Activated CD4-positive, alpha-beta T cell treated with anti-CD3 and anti-CD28 coated beads, Interleukin-2, amount 50 U/mL, for 4 hours (primary cell): ENCODE results near the gene BMAL1.

Experiments used
- DNase-seq, 2 experiments: peaks; one replicate each; pipeline ENCODE4 v3.0.0-alpha.2; 2020

BMAL1 gene

DNA sequence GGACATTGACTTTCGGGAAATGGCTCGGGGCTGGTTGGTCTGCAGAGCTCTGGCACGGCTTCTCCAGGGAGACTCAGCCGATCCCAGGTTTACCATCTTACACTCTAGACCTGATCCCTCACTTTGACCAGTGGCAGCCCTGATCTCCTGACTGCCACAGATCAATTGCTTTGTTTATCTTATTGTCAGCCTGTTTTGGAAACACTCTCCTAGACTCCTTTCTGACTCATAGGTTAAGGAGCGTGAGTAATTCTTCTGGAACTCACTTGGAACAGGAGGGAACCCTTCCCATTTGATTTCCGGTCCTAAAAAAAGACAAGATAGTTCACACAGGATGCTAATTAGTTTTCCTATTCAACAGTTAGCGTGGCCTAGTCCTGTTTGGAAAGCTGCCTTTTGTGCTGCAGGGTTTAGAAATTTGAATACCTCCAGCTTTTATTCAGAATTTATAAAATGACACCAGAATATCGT lies 16.0 kb upstream of the BMAL1 start:
- DNase-seq = no peak

DNA sequence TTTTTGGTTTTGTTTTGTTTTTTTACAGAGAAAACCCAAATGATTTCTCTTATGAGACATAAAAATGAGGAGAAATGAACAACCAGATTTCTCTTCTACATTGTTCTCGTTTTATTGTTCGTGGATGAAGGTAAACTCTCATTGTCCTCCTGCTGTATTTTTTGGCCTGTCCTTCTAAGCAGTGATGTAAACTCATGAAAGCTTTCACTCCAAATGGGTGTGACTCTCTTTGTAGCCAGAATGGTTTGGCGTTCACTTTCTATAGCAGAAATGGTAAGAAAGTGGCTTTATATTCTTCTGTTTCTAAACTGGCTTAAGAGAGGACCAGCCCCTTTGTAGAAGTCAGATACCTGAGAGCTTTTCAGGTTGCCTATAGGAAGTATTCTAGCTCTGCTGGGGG lies 15.5 kb upstream of the BMAL1 start:
- no peak for DNase-seq

DNA sequence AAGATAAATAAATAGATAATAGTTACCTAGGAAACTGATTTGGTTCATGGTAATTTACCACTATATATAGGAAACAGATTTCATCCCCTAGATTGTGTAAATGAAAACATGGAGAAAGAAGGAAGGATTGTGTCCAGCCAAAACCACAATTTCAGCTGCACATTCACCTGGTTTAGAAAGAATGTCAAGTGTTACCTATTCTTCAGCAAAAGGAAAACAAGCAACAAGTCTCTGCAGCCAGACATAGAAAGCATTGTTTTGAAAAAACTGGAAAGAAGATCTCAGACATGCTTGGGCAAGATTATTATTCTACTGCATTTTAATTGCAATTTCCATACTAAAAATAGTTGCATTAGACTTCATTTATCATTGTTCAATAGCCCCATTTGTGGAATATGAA lies 8.8 kb upstream of the BMAL1 start:
- DNase-seq = no peak

DNA sequence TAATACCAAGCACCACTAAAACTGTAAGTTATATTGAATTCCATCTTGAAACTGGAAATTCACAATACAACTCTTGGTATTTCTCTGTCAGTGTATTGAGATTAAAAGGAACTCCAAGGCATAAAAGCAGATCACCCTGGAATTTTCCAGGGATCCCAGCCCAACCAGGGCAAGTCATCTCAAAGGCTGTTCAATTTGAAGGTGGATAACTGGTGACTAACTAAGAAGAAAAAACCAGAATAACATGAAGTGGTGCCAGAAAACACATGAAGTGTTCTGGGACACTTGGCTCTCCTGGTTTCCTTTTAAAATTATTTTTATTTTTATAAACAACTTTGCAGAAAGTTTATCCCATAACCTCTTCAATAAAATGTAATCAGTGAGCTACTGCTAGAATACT lies 7.8 kb upstream of the BMAL1 start:
- no peak for DNase-seq

DNA sequence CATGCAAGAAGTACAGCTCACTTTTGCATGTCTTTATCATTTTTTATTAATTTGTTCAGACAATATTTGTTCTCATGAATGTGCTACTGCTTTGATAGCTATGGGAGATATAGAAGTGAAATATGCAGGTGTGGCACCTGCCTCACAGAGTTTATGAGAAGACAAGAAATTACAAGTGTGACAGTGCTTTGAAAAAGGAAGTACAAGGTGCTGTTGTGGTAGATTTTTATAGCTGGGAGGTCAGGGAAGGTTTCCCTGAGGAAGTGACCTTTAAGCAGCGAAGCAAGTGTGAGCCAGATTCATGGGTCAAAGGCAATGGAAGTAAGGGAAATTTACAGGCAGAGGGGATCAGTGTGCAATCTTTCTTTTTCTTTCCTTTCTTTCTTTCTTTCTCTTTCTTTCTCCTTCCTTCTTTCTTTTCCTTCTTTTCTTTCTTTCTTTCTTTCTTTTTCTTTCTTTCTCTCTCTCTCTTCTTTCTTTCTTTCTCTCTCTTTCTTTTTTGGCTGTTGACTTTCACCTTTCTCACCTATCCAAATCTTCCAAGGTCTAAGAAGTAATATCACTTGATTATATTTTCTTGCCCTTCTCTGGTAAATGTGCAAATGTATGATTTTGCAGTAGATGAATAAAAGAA lies 6.4 kb upstream of the BMAL1 start:
- no peak for DNase-seq

DNA sequence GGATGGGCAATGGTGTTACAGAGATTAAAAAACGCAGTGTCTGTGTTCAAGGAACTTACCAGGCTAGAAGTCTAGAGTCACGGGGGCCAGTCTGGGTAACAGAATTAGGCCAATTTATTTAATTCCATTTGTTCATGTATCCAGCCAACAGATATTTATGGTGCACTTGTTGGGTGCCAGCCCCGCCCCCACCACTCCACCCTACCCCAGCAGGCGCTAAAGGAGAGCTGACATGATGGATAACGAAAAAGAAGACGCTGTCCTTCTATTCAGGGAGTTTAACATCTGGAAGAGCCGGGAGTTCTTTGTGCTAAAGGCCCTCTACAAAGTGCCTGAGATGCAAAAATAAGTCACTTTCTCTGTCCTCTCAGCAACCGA lies 1.1 kb upstream of the BMAL1 start:
- DNase-seq = no peak

DNA sequence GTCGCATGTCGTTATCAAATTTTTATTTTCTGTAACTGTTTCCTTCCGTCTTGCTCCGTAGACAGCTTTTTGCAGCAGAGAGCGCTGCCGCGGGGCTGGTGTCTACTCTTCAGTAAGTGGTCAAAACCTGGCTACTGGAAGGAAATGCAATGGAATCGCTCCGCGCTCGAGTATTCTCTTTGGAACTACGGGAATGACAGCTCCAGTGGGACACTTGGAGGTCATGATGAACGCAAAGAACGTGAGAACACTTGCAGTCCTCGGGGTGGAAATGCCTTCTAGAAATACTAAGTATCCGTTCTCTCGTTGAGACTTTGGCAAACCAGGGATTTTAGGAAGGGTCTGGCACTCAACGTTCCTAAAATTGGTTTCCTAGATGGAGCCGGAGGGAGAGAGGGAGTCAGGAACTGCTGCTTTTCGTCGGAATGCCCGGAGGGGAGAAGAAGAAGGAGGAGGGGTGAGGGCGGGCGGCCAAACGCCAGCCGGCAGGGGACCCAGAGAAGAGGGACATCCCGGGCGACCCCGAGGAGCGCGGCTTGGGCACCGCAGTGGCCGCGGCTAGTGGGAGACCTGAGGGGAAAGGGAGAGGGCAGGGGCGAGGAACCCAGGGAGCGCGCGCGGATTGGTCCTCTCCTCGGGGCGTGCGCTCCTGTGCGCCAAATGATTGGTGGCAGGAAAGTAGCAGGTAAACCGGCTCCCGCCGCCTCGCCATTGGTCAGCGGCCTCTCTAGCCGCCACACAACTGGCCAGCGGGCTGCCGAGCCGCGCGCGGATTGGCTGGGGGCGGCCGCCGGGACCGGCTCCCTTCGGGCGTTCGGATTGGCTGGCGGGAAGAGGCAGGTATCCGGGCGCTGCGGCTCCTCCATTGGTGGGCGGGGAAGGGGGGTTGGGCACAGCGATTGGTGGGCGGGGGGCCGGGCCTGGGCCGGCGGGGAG lies 490 bp upstream of the BMAL1 start:
- DNase-seq = peak; percentile 94 to 96

DNA sequence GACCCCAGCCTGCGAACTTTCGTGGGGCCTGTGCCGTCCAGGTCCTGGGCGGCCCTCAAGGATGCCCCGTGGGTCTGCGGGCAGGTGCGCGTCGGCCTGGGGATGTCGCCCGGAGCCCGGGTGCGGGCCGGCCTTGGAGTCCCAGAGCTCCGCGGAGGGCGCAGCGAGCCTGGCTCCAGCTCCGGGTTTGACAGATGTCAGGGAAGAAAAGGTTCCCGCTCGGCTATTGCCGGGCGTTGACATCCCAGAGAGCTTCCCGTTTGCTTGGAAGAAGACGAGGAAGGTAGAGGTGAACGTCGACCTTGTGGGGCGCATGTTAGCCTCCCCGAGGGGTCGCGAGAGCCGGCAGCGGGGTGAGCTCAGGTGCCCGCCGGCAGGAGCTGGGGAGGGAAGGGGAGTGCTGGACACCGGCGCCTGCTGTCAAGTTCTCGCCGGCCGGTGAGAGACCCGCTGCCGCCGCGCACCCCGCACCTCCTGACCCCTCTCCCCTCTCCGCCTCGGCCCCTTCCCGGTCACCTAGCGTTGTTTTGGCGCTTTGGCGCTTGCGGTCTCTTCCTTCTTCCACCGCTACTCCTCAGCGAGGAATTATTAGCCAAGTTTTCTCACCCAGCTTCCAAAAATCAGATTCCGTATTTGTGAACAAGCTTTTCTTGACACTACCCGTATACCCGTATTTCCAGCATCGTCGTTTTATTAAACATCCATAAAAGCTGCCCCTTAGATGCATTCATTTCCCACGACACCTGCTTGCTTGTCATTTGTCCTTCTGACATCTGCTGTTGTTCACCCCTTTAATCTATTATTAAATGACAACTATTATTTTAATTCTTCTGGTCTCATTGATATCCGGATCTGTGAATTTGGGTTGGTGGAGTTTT lies 1.3 kb downstream of the BMAL1 start:
- DNase-seq = no peak

DNA sequence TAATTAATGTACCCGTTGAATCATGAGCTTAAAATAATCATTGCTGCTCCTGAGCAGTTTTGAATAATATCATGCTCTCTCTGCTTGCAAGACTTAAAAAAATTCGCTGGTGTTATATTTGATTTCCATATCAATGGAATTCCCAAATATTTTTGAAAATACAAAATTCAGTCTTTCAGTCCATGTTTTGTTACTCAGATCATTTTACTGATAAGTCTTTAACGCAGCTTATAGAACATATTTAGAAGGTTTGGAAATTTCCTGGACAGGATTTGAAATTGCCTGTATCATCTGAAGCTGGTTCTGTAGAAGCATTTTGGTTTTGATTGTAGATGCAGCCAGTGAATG lies 1.9 kb downstream of the BMAL1 start:
- no peak for DNase-seq

DNA sequence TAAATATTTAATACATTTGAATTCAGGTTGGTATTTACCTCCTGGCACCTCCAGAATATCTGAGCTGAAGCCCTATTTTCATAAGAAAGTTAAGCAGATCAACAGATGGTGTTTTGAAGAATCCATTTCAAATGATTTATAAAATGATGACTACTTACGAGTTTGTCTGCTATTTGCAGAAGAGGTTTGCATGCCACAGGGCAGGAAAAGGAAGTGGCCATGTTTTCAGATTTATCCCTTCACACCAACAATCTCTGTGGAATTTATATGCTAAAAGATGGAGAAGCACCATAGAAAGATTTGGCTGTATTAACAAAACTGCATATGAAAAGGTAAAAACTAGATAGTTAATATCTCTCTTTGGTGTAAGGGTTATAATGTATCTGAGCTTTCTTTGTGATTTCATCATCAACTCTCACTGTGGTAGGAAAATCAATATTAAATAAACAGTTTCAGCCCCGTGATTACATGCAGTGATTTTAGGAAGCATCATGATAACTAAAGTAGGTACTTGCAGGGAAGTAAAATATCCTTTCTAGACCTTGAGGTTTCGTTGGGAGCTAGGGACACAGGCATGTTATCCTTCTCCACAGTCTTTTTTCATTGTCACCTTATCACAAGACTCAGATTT lies 2.6 kb downstream of the BMAL1 start:
- no peak for DNase-seq

DNA sequence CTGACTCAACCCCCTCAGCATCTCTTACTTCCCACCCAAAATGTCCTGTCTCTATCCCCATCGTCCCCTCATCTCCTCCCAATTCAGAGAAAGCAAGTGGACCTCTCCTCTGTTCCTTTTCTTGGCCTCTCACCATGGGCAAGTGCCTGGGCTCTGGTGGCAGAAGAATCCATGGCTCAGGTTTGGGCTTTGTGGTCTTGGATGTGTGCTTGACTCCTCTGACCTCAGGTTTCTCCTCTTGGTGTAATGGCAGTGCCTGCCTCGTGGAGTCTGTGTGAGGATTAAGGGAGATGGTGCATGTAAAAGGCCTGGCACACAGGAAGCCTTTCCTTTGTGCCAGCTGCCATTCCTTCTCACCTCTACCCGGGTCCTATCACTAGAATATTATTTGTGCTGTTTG lies 3.2 kb downstream of the BMAL1 start:
- no peak for DNase-seq

DNA sequence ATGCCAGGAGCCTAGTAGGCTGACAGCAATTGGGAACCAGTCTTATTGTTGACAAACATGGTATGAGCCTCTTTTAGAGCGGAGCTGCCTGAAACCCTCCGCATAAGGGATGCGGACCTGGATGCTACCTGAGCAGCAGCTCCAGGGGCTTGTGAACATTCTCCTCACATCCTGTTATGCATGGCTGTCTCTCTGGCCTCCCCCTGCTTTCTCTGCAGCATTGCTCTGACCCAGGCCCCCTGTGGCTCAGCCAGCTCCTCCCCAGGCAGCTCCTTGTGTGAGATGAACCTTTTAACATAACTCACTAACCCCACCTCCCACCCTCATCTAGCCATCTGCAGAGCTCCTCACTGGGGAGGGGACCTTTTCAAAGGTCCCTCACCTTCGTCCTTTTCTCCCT lies 6.0 kb downstream of the BMAL1 start:
- DNase-seq = no peak

DNA sequence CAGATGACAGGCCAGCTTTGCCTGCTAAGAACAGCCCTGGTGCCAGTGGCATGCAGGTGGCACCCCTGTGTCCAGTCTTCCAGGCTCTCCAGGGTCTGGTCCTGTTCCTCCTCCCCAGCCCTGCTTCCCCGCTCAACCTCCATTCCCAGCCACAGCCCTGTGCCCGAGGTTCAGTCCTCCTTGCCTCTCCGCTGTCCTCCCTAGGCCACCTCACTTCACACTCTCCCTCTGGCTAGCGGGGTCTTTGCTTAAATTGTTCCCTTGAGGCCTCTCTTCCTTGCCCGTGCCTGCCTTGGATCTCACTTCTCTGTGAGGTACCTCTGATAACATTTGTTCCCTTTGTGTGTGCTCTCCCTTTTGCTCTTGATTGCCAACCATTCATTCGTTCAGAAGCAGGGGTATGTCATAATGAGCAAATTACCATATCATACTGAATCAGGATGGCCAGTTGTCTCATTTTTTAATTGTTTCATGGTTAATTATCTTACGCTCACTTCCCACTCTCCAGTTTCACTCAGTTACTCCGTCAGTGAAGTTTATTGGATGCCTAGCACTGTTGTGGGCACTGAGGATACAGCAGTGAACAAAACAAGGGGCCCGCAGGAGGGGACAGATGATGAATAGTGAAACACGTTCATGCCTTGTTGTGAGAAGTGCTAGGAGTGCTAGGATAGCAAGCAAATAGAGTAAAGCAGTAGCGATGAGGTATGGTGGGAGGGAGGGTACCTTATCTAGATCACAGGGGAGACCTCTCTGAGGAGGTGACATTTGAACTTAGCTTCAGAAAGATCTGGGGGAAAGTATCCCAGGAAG lies 7.4 kb downstream of the BMAL1 start:
- no peak for DNase-seq

DNA sequence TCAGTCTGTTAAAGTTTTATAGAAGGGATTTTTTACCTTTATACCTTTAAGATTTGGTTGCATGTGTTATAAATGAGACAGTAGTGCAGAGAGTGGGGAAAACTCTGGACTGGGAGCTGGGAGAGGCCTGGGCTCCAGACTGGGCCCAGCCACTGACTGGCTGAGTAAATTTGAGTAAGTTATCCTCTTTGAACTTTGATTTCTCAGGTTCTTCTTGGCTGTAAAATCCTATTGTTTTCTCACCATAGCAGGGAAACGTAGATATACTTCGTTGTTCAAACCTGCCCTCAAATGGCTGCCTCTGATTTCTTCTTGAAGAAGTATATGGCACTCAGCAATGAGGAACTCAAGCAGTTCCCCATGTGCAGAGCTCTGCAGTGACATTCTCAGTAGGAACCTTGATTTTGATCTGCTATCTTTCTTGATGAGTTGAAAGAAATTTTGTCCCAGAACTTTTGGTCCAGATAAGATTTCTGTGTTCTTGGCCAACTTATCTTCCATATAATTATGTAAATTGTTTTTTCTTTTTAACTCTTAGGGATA lies 8.8 kb downstream of the BMAL1 start:
- no peak for DNase-seq

DNA sequence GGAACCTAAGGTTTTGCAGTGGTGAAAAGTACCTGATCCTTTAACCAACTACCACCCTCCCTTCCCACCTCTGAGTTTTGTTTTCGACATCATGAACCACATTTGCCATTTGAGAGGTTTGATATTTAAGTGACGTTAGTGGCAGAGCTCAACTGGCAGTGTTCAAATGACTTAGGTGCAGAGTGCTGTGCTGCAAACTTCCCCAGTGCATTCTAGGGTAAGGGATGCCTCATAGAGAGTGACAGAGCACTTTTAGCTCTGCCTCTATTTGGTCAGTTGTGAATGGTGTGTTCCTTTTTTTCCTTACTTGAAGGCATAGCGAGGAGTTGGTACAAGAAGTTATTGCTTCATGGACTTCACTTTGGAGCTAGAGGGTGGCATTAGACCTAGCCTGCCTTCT lies 9.4 kb downstream of the BMAL1 start:
- no peak for DNase-seq

DNA sequence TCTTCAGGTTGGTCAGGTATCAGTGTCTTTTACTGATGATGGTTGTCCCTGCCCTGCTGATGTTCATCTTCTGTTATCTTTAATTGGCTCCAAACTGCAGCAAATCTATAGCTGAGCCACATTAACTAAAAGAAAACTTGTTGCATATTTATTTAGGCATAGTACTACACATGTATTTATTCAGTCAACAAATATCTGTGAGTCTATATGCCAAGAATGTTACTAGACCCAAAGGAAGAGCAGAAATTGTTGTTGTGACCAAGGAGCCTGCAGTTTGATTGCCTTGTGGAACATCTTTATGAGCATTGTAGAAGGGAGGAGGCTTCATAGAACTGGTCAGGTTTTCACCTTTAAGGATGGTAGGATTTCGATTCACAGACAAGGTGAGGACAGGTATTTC lies 10.1 kb downstream of the BMAL1 start:
- DNase-seq = no peak

DNA sequence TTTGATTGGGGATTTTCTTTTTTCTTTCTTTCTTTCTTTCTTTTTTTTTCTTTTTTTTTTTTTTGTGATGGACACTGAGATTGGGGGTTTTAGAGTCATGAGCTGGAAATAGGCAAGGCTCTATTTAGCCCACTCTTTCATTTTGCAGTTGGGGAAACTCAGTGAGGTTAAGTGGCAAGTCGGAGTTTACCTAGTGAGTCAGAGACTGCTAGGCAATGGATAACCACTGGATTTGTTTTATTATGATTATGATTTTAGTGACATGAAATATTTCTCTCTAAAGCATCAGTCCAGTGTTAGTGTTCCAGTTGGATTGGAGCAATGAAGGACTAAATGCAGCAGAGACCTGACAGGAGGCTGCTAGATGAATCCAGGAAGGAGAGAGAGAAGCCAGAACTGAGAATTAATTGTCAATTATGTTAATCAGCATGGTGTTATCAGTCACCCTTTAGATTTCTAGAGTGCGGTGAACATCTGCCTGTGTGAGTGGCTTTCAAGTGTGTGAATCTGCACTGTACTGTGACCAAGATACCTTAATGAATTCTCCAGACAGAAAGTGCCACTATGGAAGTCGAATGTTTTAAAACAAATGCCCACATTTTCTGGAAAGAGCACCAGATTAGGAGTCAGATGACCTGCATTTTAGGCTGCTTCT lies 10.9 kb downstream of the BMAL1 start:
- no peak for DNase-seq

DNA sequence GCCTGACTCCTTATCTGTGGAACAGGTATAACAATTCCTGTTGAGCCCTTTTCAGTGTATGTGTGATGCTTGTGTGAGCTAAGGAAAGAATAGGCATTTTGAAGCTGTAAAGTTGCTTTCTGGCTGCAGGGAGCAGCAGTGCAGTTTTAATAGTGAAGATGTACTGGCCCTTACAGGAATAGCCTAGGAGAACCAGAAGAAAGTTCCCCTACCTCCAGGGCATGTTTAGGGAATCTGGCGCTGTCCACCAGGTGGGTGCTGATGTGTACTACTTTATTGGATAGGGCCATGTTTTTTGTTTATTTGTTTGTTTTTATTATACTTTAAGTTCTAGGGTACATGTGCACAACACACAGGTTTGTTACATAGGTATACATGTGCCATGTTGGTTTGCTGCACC lies 11.5 kb downstream of the BMAL1 start:
- no peak for DNase-seq

DNA sequence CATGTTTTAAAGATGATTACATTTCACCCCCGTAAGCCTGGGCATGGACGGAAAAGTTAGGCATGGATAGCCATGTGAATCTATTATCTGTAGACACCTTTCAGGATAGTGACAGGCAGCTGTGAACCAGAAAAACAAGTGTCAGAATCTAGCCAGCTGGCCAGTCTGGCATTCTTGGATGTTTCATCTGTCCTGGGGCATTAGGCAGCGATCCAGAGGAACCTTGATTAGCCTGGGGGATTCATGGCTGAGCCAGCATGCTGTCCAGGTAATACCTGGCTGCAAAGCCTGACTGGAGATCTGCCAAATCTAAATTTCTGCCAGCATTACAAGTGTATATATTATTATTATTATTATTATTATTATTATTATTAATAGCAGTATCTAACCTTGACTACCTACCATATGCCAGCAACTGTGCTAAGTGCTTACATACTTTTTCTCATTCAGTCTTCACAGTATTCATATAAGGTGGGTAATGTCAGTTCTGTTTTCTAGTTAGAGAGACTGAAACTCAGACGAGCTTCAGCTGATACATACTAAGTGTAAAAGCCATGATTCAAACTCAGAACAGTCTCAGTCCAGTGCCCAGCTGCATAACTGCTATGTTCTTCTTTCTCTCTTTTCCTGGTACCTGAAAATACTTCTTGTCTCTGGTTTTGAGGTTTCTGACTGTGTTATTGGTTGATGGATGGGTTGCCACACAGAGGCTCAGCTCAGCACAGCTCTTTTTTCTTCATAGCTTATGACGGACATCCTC lies 12.8 kb downstream of the BMAL1 start:
- no peak for DNase-seq

DNA sequence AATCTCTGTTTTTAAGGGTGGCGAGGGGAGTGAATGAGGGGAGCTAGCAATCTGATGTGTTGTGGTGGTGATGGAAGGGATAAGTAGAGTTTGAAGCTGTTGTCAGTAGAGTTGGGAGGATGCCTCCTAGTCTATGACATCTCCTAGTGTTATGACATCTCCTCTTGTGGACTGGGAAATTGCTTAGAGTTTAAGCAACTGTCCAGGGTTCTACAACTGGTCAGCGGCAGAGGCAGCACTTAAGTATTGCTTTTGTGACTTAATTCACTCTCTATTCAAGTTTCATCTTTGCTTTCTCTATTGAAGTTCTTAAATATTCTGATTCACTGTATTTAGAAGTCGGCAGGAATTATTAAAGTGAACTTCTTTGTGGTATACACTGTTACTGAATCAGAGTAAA lies 13.8 kb downstream of the BMAL1 start:
- DNase-seq = no peak

DNA sequence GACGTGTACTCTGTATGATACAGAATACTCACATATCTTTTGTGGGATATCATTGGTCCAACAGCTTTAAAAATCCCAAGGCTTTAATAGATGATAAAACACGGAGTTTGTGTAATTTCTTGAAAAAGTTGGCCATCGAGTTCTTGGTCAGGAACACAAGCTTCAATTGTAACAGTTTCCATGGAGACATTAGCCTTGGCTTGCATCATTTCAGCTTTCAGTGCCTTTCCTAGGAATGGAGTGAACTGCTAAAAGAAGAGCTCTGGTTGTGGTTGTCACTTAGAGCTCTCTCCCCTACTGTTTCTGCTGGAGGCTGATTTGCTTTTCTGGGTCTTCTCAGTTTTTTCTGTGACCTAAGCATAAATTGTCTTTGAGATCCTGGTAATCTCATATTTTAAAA lies 14.2 kb downstream of the BMAL1 start:
- no peak for DNase-seq
